Thymus (tissue), 11 donors: ENCODE results near the gene FRAT1. TPM values are rescaled to one million over a fixed set of nuclear protein-coding genes. Genes with fewer than 3 reads are reported as not detected.

Source experiments
- DNase-seq, 9 donors: peaks; one replicate each; pipeline ENCODE4 v3.0.0-alpha.2; 2013; ENCODE audit warnings: low spot score in 9 of 9, low read depth in 6 of 9, missing footprints in 1 of 9
- H3K27ac ChIP-seq, 2 donors: one replicate each; pipeline ENCODE4 v1.5.1; 2013; ENCODE audit warnings: control low read depth in 1 of 2, low read depth in 1 of 2, low read length in 1 of 2, mild to moderate bottlenecking in 1 of 2, moderate library complexity in 1 of 2
- H3K27me3 ChIP-seq, 2 donors: one replicate each; pipeline ENCODE4 v1.5.1; 2013; ENCODE audit warnings: low read length in 1 of 2; ENCODE audit not compliant: control insufficient read depth in 2 of 2, insufficient read depth in 1 of 2
- H3K36me3 ChIP-seq, 2 donors: one replicate each; pipeline ENCODE4 v1.5.1; 2013; ENCODE audit warnings: low read length in 1 of 2, mild to moderate bottlenecking in 1 of 2, moderate library complexity in 1 of 2; ENCODE audit not compliant: control insufficient read depth in 2 of 2, insufficient read depth in 2 of 2
- H3K4me1 ChIP-seq, 2 donors: one replicate each; pipeline ENCODE4 v1.5.1; 2013; ENCODE audit warnings: low read length in 2 of 2; ENCODE audit not compliant: control insufficient read depth in 2 of 2, insufficient read depth in 2 of 2
- H3K4me3 ChIP-seq, 2 donors: one replicate each; pipeline ENCODE4 v1.5.1; 2013; ENCODE audit warnings: low read length in 2 of 2, control low read depth in 1 of 2, mild to moderate bottlenecking in 1 of 2
- H3K9me3 ChIP-seq, 2 donors: one replicate each; pipeline ENCODE4 v1.5.1; 2013; ENCODE audit warnings: low read length in 1 of 2, mild to moderate bottlenecking in 1 of 2; ENCODE audit not compliant: control insufficient read depth in 2 of 2, insufficient read depth in 1 of 2
- WGBS: extraction: QIAGEN DNeasy Blood & Tissue Kit; methylation state at CpG from one replicate; pipeline ENCODE4 v1.1.7; 2013; 5-methylcytosine and 5-hydroxymethylcytosine counted together
- polyA plus RNA-seq: library from polyadenylated mRNA; stranded (reverse); fragments of 200-250 nt; gene quantifications from one replicate; pipeline ENCODE4 v1.2.3, GENCODE V29; 2013
- total RNA-seq: library from RNA; stranded (reverse); fragments of 120-200 nt; gene quantifications from one replicate; pipeline ENCODE4 v1.2.4, GENCODE V29; 2013
- donor health status: healthy.

FRAT1 gene
- total and polyA plus RNA-seq, 2 donors, result 4.7 to 6.3 TPM

- no peak overlapping the region for H3K4me3 ChIP-seq
- no peak for DNase-seq
- H3K4me1 ChIP-seq, result no peaks in the 10 kb centered on the region
- H3K36me3 ChIP-seq, result no peaks in the 10 kb centered on the region
- 98% methylated on average over 3 of the region's 3 CpGs for WGBS
- no peaks in the 10 kb centered on the region for H3K27me3 ChIP-seq
- H3K27ac ChIP-seq, result no peak overlapping the region
- H3K9me3 ChIP-seq, result no peaks in the 10 kb centered on the region
These were observed 18.1 kb upstream of the FRAT1 start for GRCh38 chr10:97300980-97301379.

GRCh38 chr10:97302088-97302791 lies 16.8 kb upstream of the FRAT1 start:
- no peaks in the 10 kb centered on the region for H3K36me3 ChIP-seq
- no peak overlapping the region for H3K4me3 ChIP-seq
- no peak overlapping the region for H3K27ac ChIP-seq
- 96% methylated on average over 11 of the region's 11 CpGs for WGBS
- H3K27me3 ChIP-seq, result no peaks in the 10 kb centered on the region
- H3K9me3 ChIP-seq, result no peaks in the 10 kb centered on the region
- no peaks in the 10 kb centered on the region for H3K4me1 ChIP-seq
- no peak for DNase-seq

- 45% methylated on average over 1 of the region's 1 CpG for WGBS
- Histone ChIP-seq H3K9me3 (no peaks in the 10 kb centered on the region), H3K27ac (no peak overlapping the region), H3K36me3 (no peaks in the 10 kb centered on the region), H3K4me1 (no peaks in the 10 kb centered on the region), H3K4me3 (no peak overlapping the region), H3K27me3 (no peaks in the 10 kb centered on the region)
- DNase-seq, result no peak
These were observed 11.6 kb upstream of the FRAT1 start for GRCh38 chr10:97307441-97307840.

GRCh38 chr10:97307866-97308780 lies 10.9 kb upstream of the FRAT1 start:
- H3K4me1 ChIP-seq, result no peaks in the 10 kb centered on the region
- 89% methylated on average over 10 of the region's 10 CpGs for WGBS
- no peak overlapping the region for H3K4me3 ChIP-seq
- H3K27me3 ChIP-seq, result no peaks in the 10 kb centered on the region
- no peaks in the 10 kb centered on the region for H3K36me3 ChIP-seq
- no peaks in the 10 kb centered on the region for H3K9me3 ChIP-seq
- no peak for DNase-seq
- no peak overlapping the region for H3K27ac ChIP-seq

- 97% methylated on average over 4 of the region's 4 CpGs for WGBS
- Histone ChIP-seq H3K4me1 (no peaks in the 10 kb centered on the region), H3K36me3 (no peaks in the 10 kb centered on the region), H3K9me3 (no peaks in the 10 kb centered on the region), H3K27ac (no peak overlapping the region), H3K4me3 (no peak overlapping the region), H3K27me3 (no peaks in the 10 kb centered on the region)
- no peak for DNase-seq
These were observed 7.9 kb upstream of the FRAT1 start for GRCh38 chr10:97311111-97311626.

- H3K4me3 ChIP-seq, result no peak overlapping the region
- no peak for DNase-seq
- H3K9me3 ChIP-seq, result no peaks in the 10 kb centered on the region
- H3K27me3 ChIP-seq, result no peaks in the 10 kb centered on the region
- no peak overlapping the region for H3K27ac ChIP-seq
- H3K36me3 ChIP-seq, result no peaks in the 10 kb centered on the region
- 85% methylated on average over 6 of the region's 6 CpGs for WGBS
- H3K4me1 ChIP-seq, result no peaks in the 10 kb centered on the region
These were observed 6.2 kb upstream of the FRAT1 start for GRCh38 chr10:97312897-97313296.

GRCh38 chr10:97314671-97315070 lies 4.4 kb upstream of the FRAT1 start:
- 90% methylated on average over 4 of the region's 4 CpGs for WGBS

GRCh38 chr10:97319671-97320479 lies 804 bp downstream of the FRAT1 start:
- H3K27me3 ChIP-seq, result peaks cover 0 to 30% of the 10 kb centered on the region in 2 donors
- under 1% methylated on average over 83 of the region's 83 CpGs for WGBS
- H3K27ac ChIP-seq, result peak overlapping the region in 1 of 2 donors; percentile 98
- H3K36me3 ChIP-seq, result no peaks in the 10 kb centered on the region
- peaks cover 0 to 2% of the 10 kb centered on the region in 2 donors for H3K9me3 ChIP-seq
- H3K4me1 ChIP-seq, result peaks cover 10 to 22% of the 10 kb centered on the region in 2 donors
- peak overlapping the region; percentile 54 to 81 for H3K4me3 ChIP-seq
- peak in 3 of 9 donors; percentile 43 to 69 (median 49) for DNase-seq

More at GRCh38 chr10:97314671-97315070, 4.4 kb upstream of the FRAT1 start:
- H3K4me3 ChIP-seq, result no peak overlapping the region
- no peak overlapping the region for H3K27ac ChIP-seq
- H3K36me3 ChIP-seq, result no peaks in the 10 kb centered on the region
- H3K4me1 ChIP-seq, result peaks cover 0 to 5% of the 10 kb centered on the region in 2 donors
- DNase-seq, result no peak
- H3K27me3 ChIP-seq, result peaks cover 0 to under 1% of the 10 kb centered on the region in 2 donors
- H3K9me3 ChIP-seq, result no peaks in the 10 kb centered on the region
